Pulmonary artery endothelial cell (primary cell): ENCODE data around the gene PM20D1. TPM values are rescaled to one million over a fixed set of nuclear protein-coding genes. Genes with fewer than 3 reads are reported as not detected.
"Not testable (repeated sequence)": the region's sequence is repeated elsewhere in the genome, so short reads cannot be mapped to it uniquely, and the experiment has no call there.

ENCODE experiments used
- DNase-seq: peaks from one replicate; pipeline ENCODE4 v3.0.0-alpha.2; 2011; ENCODE audit warnings: low read depth, low spot score
- total RNA-seq: library from RNA; depleted of rRNA; stranded (reverse); fragments of >200 nt; gene quantifications from 2 replicates; pipeline ENCODE4 v1.2.3, GENCODE V29; 2014

PM20D1 gene
- total RNA-seq, 1 donor from 2014 or later: not detected

DNA sequence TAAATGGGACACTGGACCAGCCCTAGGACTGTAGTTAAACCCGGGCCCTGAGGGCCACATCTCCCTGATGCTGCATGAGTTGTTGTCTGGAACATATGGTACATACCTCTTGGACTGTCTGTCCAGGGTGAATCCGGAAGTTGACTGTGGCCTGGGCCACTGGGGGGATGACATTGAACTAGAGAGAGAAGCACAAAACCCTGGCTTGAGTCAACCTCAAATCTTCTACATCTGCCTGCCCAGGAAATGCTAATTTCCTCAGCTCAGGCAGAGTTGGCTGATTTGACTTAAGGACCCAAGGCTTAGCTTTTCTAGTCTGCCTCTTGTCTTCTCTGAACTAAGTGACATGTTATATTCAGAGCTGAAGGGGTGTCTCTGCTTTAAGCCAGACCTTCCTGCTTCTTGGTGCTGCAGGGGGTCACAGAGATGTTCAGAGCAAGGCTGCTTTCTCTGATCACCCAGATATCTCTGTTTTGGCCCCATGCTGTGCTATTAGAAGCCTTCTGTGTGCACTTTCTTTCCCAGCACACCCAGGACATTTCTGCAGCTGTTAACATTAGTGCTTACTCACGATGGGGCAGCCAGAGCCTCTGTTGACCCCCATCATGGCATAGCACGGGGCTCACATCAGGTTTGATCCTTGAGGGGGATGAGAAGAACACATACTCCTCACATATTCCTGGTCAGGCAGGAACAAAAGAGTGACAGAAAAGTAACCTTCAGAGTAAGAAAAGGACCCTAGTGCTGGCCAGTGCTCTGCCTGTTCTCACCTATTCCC, 9.6 kb downstream of the PM20D1 start:
- no peak for DNase-seq

DNA sequence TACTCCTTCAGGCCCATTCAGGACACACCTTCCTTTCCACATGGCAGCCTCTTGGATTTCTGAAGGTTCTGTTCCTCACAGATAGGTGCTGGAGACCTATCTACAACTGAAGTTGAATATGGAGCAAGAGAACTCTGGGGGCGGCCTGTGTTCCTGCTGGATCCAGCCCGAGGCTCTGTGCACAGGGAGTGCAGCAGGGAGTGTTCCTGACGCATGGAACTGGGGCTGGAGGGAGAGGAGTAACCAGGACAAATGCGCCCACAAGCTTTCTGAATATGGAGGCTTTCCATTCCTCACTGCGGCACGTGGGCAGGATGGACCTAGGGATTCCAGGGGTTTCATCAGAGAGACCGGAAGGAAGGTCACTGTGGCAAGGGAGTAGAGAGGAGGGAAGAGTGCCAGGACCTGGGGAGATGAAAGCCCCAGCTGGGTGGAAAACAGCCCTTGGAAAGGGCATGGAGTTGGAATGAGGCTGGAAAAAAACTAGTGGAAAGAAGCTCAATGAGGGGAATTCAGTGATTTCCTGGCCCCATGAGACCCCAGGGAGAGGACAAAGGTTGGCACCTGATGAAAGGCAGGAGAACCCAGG, 12.5 kb downstream of the PM20D1 start:
- no peak for DNase-seq

DNA sequence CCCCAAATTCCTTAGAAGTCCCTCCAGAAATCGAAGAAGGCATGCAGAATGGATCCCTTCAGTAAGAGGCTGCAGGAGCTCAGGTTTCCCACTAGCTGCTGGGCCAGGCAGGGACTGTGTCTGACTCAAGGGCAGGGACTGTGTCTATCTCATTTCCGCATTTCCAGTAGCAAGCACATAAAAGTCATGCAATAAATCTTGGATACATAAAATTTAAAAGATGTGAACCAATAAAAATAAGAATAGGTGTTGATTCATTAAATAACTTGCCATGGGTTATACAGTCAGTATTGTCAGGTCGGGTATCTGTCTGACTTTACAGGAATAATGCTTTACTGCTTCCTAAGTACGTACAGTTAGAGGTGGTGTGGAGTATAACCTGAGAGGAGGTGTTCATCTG, 15.2 kb downstream of the PM20D1 start:
- DNase-seq: no peak

DNA sequence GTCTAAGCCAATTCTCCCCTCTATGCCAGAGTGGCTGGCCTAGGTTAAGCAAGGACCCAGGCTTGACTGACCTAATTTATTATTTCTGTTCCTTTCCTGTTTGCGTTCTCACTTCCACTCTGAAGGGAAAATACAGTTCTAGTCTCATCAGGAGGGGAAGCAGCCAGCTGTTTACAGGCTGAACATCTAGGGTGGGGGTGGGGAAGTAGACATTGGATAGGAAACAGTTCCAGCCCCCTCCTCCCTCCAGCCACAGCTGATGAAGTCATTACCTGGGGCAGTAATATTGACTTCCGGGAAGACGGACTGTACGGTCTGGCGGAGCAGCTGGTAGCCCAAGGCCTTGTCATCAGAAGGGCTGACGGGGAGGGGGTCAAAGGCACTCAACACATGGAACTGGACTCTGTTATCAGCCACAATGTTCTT, 17.6 kb downstream of the PM20D1 start:
- no peak for DNase-seq

DNA sequence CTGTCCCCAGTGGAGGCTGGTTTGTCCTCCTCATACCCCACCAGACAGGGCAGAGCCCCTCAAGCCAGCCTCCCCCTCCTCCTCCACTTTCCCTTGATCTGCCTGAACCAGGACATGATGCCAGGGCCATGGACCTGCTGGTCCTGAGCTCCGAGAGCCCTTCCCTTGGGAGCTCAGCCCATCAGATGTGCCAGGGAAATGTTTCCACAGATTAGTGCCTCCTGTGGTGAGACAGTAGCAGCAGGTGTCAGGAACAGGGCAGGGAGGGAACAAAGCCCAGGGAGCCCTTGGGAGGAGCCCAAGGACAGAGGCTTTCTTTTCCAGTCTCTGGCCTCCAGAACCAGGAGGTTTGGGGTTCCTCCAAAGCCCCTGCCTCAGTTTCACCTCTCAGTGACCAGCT, 22.3 kb downstream of the PM20D1 start:
- no peak for DNase-seq

DNA sequence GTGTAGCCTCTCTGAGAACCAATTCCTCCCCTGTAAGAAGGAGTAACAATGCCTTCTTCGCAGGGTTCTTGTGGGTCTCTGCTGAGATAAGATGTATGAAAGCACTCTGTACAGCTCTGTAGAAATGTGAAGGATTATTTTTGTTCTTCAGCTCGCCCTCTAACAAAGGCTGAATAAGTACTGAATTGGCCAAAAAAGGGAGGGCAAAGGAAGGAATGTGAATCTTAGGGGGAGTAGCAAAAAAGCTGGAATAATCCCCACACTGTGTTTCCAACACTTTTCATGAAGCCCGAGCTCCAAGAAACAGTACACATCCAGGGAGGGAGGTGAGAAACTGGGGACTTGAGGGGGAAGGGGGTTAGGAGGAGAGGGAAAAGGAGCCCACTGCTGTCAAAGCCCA, 22.9 kb downstream of the PM20D1 start:
- DNase-seq: no peak

DNA sequence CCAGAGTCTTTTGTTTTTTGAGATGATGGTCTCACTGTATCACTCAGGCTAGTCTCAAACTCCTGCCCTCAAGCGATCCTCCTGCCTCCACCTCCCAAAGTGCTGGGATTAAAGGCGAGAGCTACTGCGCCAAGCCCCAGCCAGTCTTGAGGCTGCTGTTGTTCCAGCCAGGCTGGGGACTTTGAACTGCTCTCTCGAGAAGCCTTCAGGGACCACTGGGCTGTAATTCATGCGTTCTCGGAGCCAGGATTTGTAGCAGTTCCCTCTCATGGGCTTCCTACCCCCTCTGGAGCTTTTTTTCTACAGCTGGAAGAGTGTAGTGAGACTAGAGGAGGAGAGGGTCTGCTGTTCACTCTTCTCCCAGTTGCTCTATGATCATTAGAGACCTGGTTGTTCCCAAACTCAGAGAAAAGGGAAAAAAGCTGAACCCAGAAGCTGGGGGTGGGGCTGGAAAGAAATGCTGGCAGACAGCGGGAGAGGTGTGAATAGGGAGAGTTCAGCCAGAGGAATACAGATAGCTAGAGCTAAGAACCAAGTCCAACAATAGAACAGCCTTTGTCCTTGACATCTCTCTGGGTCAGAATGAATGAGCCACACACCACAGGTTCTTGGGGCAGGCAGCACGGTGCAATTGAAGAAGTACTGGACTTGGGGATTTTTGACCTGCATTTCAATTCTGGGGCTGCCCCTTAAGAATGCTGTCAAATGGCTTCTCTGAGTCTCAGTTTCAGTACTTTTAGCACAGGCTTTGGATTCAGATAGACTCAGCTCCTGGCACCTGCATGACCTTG, 23.7 kb downstream of the PM20D1 start:
- DNase-seq: no peak

DNA sequence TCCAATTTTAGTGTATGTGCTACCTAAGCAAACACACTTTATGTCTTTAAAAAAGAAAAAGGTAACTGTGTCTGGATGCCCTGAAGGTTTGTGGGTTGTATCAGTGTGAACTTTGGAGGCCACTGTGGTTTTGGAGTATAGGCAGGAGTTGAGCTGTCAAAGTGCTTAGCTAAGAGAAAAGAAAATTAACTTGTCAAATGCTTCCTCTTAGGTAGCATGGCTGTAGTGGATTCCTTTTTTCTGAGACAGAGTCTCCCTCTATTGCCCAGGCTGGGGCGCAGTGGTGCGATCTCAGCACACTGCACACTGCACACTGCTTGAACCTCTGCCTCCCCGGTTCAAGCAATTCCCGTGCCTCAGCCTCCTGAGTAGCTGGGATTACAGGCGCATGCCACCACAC, 25.8 kb downstream of the PM20D1 start:
- DNase-seq: no peak

DNA sequence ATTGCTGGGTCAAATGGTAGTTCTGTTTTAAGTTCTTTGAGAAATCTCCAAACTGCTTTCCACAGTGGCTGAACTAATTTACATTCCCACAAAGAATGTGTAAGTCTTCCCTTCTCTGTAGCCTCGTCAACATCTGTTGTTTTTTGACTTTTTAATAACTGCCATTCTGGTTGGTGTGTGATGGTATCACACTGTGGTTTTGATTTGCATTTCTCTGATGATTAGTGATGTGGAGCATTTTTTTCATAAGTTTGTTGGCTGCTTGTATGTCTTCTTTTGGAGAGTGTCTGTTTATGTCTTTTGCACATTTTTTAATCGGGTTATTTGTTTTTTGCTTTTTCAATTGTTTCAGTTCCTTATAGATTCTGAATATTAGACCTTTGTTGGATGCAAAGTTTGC, 26.7 kb downstream of the PM20D1 start:
- not testable (repeated sequence) for DNase-seq

DNA sequence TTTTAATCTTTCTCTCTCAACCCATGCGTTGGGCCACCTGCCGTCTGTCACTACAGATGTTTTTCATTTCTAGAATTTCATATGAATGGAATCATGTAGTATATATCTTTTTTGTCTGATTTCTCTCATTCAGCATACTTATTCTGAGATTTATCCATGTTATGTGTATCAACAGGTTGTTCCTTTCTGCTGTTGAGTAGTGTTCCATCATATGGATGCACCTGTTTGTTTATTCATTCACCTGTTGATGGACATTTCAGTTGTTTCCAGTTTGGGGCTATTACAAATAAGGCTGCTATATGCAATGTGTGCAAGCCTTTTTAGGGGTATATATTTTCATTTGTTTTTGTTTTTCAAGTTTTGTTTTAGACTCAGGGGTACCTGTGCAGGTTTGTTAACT, 27.5 kb downstream of the PM20D1 start:
- no peak for DNase-seq

DNA sequence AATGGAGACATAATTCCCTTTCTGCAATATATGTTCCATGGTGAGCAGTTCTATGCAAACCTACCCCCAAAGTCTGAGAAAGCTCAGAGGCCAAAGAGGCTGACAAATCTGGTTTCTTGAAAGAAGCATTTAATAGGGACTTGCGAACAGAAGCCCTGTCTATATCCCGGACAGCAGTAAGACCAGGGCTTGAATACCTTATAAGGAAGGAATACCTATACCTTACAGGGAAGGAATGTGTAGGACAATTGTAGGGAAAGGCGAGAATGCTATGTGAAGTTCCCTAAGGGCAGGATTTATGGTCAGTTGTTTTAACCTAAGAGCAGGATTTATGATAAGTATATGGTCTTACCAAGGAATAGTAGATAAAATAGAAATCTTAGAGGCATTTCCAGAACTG, 31.9 kb downstream of the PM20D1 start:
- DNase-seq: no peak

DNA sequence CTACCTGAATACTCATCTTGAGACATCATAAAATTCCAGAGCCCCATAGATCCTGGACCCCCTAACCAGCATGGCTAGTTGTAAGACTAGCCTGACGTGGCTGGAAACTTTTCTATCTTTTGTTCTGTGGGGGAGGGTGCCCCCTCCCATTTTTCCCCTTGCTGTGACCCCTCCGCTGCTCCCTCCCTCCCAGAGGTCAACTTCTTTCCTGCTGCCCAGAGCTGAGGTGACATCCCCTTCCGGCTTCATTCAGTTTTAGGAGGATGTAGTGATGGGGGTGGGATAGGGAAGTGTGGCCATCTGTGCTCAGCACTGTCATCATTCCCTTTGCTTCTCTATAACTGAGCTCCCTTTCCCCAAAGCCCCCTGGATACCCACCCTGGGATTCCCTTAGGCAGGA, 32.6 kb downstream of the PM20D1 start:
- DNase-seq: no peak

DNA sequence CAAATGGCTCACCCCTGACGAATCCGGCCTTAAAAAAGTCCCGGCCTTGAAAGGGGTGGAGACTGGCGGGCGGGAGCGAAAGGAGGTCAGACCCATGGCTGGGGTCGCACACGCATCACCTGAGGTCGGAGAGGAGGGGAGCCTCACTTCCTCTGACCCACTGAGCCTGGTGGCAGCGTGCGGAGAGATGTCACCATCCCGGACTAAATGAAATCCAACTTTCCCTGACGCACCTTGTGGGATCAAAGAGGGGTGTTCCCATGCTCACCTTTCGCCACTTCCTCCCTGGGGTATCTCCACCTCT, 36.2 kb downstream of the PM20D1 start:
- DNase-seq: no peak

DNA sequence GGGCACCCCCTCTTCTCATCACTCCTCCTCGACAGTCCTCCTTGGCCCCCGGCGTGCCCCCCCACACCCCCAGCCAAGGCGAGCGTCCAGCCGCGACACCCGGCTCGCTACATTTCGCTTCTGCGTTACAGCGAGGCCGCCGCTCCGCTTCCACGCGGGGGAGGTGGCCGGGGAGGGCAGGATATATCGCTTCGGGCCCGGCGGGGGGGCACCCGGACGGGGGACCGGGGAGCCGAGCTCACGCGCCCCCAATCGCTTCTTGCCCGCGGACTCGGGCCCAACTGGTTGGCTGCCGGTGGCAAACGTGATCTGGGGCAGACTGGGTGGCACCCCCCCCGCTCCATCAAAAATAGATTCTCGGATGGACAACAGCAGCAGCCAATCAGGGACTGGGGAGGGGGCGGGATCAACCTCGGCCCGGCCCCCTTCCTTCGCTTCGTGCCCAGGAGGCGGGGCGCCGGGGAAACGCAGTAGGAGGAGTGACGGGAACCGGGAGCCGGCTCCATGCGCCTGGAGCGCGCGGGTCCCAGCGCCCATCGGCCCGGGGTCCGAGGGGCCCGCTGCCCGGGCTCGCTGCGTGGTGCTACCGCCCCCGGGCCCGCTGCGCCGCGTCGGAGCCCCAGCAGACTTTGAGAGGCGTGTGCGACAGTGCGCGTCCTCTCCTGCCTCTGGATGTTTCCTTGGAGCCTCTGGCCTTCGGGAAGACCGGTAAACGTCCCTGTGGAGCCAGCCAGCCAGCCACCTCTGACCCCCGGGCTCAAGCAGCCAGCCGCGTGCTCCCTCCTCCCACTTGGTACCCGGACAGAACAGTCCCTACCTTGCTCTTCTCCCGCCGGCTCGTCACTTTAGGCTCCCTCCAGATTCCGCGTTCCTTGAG, 36.8 kb downstream of the PM20D1 start, which contains the start of gene SLC41A1:
TSS of gene SLC41A1 (minus strand) at position 321 of the 877 bp plus-strand sequence. CDS start 2,757 bp downstream, outside the sequence.
- peak; percentile 68 for DNase-seq

DNA sequence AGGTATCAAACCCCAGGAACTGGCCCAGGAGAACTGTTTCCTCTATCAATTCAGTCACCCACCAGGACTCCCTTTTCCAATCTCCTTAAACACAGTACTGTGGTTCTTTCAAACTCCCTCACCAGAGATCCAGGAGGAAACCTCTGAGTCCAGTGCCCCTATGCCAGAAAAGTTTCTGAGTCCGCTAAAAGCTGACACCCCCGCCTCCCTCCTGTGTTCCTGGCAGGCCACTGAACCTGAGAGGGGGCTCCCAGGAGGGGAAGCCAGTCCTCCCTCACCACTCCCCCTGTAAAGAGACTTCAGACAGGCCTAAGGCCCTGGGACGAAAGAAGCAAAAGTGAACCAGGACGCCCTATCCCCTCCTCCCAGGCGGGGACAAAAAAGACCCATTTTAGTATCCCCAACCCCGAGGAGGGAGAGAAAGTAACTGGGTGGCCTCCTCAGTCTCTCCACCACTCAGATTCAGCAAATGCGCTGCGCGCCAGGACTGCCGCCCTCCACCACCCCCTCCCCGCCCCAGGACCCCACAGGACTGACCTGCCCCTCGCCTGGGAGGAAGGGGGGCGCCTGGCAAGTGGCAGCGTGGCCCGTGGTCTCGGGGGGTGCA, 37.6 kb downstream of the PM20D1 start:
- DNase-seq: no peak

DNA sequence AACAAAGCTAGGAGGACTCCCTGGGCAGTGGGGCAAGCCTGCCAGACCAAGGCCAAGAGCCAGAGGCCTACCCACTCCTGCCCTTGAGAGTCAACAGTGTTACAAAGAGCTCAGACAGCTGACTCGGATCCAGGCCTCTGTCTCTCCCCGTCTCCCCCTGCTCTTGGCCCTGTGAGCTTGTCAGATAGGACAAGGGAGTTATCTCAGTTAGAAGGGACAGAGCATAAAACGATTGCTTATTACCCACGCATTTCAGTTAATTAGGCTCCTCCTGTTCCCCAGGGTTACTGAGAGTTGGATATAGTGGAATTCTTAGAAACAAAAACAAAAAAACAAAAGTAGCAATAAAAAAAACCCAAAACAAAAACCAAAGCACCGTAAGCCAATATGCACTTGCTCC, 38.3 kb downstream of the PM20D1 start:
- no peak for DNase-seq

DNA sequence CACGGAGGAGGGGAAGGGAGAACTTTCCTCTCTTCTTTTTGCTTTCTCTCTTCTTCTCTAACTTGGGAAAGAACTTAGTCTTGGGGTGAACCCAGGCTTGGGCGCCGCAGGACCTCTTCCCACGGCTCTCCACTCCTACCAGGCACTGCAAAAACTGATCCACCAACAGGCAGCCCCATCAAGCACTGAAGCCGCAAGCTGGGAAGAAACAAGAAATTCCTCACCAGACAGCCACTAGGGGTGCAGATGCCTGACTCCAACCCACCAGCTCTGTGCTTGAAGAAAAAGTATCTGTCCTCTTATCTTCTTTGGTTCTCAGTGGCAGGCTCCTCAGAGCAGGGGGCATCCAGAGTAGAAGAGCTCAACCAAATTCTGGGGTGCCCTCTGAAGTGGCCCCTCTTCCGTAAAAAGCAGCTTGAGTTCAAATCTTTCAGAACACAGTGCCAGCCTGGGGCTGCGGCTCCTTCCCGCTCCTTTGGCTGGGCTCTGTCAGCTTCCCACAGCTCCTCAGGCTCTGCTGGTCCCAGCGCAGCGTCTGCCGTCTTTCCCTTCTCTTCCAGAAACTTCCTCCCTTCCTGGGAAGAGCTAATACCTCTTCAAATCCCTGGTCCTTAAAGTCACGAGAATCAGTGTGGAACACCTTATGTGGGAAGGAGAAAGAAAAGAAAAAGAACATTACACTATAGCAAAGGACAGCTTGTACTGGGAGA, 39.3 kb downstream of the PM20D1 start:
- no peak for DNase-seq

DNA sequence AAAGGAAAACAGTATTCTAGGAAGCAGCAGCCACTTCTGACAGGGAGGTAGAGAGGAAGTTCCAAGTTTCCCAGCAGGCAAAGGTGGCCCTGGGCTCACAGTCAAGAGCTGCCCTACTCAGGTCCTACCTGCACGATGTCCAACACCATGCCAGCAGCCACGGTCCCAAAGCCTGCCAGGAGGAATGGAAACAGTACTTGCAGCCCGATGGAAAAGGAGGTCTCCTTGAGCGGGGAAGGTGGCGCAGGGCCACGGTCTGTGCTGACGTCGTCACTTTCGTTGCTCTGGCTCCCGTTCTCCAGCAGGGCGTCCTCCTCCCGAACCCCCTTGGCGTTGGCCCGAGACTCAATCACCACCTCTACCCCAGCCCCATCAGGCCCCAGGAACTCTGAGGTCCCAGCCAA, 40.0 kb downstream of the PM20D1 start:
- no peak for DNase-seq

DNA sequence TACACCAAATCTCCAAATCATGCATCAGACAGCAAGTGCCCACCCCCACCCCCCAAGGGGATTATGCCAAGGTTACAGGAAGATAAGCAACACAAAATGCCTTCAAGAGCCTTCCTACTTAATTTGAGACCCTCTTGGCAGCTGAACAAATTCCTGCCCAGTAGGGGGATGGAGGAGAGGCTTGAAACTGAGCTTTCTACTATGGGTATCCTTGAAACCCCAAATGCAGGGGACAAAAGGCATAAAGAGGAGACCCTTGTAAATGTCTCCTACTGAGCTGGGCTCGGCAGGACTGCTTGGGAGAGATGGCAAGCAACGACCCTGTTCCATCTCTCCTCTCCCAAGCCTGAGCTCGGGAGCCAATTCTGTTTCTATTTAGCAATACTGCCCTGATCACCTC, 40.5 kb downstream of the PM20D1 start:
- DNase-seq: no peak

DNA sequence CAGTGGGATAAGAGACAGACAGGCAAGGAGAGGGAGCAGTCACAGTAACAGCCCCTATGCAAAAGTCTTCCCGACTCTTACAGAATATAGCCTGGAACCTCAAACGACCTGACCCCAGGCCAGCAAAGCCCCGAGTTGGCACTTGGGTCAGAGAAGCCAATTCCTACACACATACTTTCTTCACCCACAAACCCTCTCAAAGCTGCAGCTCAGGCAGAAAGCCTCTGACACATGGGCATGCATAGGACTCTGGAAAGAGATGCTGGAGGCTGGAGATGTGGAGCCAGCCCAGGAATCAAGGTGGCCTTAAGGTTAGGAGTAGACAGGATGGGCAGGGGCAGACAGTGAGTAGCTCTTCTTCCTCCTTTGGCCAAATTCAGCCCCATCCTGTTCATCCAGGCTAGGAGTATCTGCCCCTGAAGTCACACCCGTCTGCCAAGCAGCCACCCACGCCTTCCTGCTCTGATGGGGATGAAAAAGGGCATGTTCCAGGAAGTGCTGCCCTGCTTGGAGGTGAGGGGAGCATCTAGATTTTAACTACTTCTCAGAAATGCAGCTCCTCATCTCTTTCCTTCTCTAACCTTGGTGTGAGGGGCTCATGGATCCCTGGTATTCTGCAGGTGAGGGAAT, 44.7 kb downstream of the PM20D1 start:
- no peak for DNase-seq
